Measurements from ENCODE around the gene CXCL14. TPM values are rescaled to one million over a fixed set of nuclear protein-coding genes. Genes with fewer than 3 reads are reported as not detected.

CXCL14 gene
- total RNA-seq, 4 donors from 2014 or later: 11.5 to 31.0 (median 21.7) TPM

DNA sequence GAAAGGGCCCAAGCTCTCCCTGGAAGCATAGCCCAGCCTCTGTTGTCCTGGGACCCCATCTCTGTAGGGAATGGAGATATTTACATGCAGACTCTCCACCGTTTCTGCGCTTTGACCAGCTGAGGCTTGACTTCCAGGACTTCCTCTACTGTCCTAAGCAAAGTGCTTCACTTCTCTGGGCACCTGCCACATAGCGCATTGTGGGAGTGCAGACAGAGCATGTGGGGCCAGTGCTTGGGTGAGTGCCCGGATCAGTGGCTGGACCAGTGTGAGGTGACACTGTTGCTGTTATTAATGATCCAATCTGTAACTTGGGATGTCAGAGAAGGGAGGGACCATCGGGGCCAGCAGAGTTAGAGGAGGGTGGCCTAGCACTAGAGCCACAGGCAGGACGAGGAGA, 10.5 kb downstream of the CXCL14 start:
- in situ Hi-C loops (cut with MboI; ENCODE audit: low pct_ligation_motif_present in 1 of 4, low pct_unique_long_range_greater_than_20kb in 1 of 4, low sequenced_read_pairs in 3 of 4): loop anchor here in 1 of 4 donors (25.0 kb wide), 1 partner anchor 644 kb away; no protein-coding TSS in a partner anchor
- no peaks in the 10 kb centered on the region for H3K36me3 ChIP-seq
- peaks cover 6% of the 10 kb centered on the region for H3K27me3 ChIP-seq
- 79% methylated on average over 6 of the region's 6 CpGs; no CpG with 5 or more reads in 1 of the 2 donors for WGBS, 2 donors (ENCODE audit: low coverage in 1 of 2)
- no peaks in the 10 kb centered on the region for H3K9me3 ChIP-seq
- no peaks in the 10 kb centered on the region for H3K4me1 ChIP-seq
- DNase-seq: no peak
- intact Hi-C loops (cut with DNase I; ENCODE audit: low total_unique reads): loop anchor here (5.0 kb wide), 1 partner anchor 264 kb away; the partner anchor contains the start of gene SLC25A48
- no peak overlapping the region for H3K27ac ChIP-seq
- TF ChIP-seq EP300 (IDR thresholded peaks at IDR 0.05; ENCODE audit: low read depth) (no peak), CTCF (IDR thresholded peaks at IDR 0.05) (no peak), POLR2AphosphoS5 (IDR thresholded peaks at IDR 0.05) (no peak), POLR2A (IDR thresholded peaks at IDR 0.05) (no peak)
- H3K4me3 ChIP-seq: no peak overlapping the region

- H3K4me1 ChIP-seq: no peaks in the 10 kb centered on the region
- intact Hi-C loops (cut with DNase I; ENCODE audit: low total_unique reads): loop anchor here (5.0 kb wide), 1 partner anchor 265 kb away; the partner anchor contains the start of gene SLC25A48
- 74% methylated on average over 4 of the region's 4 CpGs; no CpG with 5 or more reads in 1 of the 2 donors for WGBS, 2 donors (ENCODE audit: low coverage in 1 of 2)
- no peak for TF ChIP-seq POLR2AphosphoS5 (IDR thresholded peaks at IDR 0.05)
- TF ChIP-seq EP300 (IDR thresholded peaks at IDR 0.05; ENCODE audit: low read depth): no peak
- no peak for TF ChIP-seq POLR2A (IDR thresholded peaks at IDR 0.05)
- TF ChIP-seq CTCF (IDR thresholded peaks at IDR 0.05): no peak
- H3K27ac ChIP-seq: no peak overlapping the region
- no peaks in the 10 kb centered on the region for H3K36me3 ChIP-seq
- in situ Hi-C loops (cut with MboI; ENCODE audit: low pct_ligation_motif_present in 1 of 4, low pct_unique_long_range_greater_than_20kb in 1 of 4, low sequenced_read_pairs in 3 of 4): loop anchor here in 1 of 4 donors (25.0 kb wide), 1 partner anchor 645 kb away; no protein-coding TSS in a partner anchor
- DNase-seq: no peak
- no peak overlapping the region for H3K4me3 ChIP-seq
- peaks cover 6% of the 10 kb centered on the region for H3K27me3 ChIP-seq
- no peaks in the 10 kb centered on the region for H3K9me3 ChIP-seq
Observed at GRCh38 chr5:135567661-135568060, 11.1 kb downstream of the CXCL14 start.

DNA sequence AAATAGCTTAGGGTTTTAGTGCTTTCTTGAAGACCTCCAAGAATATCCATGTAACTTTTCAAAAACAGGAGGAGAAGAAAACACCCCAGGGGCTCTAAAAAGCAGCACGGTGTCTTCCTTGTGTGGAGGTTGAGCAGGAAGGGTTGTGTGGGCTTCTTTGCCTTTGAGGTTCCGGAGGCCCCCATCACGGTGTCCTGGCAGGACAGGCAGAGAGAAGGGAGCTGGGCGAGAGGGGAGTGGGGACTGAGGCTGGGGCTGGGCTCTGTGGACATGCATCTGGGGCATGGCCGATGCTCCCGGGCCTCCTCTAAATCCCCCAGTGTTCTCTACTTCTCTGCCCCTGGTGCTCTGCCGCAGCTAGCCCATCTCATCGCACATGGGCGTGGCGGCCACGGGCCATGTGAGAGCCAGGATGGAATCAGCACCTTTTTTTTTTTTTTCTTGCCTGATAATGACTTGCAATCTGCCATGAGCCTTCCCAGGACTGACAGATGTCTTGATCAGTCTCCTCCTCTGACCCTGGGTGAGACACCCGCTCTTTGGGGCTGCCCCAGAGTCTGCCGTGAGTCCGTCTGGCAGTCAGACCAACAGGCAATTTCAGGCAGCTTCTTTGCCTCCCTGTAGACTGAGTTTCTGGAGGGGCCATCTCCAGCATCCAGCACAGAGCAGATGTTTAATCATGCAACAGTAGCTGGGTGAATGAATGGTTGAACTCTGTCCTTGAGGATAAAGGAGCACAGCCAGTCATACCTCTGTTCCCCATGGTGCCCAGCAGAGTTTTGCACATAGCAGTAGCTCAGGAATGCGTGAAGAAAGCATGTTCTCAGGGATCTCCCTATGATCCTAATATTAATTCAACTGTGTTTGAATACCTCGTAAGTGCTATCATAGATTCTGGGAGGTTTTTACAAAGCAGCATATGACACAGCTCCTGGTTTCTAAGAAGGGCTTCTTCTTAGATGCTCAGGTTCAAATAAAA, 12.1 kb downstream of the CXCL14 start:
- H3K27ac ChIP-seq: no peak overlapping the region
- no peak for TF ChIP-seq POLR2A (IDR thresholded peaks at IDR 0.05)
- TF ChIP-seq EP300 (IDR thresholded peaks at IDR 0.05; ENCODE audit: low read depth): no peak
- TF ChIP-seq POLR2AphosphoS5 (IDR thresholded peaks at IDR 0.05): no peak
- no peak for TF ChIP-seq CTCF (IDR thresholded peaks at IDR 0.05)
- intact Hi-C loops (cut with DNase I; ENCODE audit: low total_unique reads): loop anchor here (5.0 kb wide), 1 partner anchor 266 kb away; the partner anchor contains the start of gene SLC25A48
- no peak overlapping the region for H3K4me3 ChIP-seq
- in situ Hi-C loops (cut with MboI; ENCODE audit: low pct_ligation_motif_present in 1 of 4, low pct_unique_long_range_greater_than_20kb in 1 of 4, low sequenced_read_pairs in 3 of 4): loop anchor here in 1 of 4 donors (25.0 kb wide), 1 partner anchor 646 kb away; no protein-coding TSS in a partner anchor
- WGBS, 2 donors (ENCODE audit: low coverage in 1 of 2): 82 to 83% methylated on average over 8 to 16 of the region's 16 CpGs
- no peaks in the 10 kb centered on the region for H3K9me3 ChIP-seq
- peaks cover 6% of the 10 kb centered on the region for H3K27me3 ChIP-seq
- no peaks in the 10 kb centered on the region for H3K36me3 ChIP-seq
- no peak for DNase-seq
- no peaks in the 10 kb centered on the region for H3K4me1 ChIP-seq
